HG03469 (cell line): ENCODE data around the gene C9orf85.
A peak's percentile ranks its signal among the peaks of the same experiment; 100 is the strongest.

Experiments used
- ATAC-seq: cut with Tn5 transposase; IDR thresholded peaks from one replicate; pipeline ENCODE4 v1.9.1; 2021; ENCODE audit warnings: mild to moderate bottlenecking, moderate library complexity, moderate number of reproducible peaks; ENCODE audit not compliant: unreplicated experiment

C9orf85 gene

DNA sequence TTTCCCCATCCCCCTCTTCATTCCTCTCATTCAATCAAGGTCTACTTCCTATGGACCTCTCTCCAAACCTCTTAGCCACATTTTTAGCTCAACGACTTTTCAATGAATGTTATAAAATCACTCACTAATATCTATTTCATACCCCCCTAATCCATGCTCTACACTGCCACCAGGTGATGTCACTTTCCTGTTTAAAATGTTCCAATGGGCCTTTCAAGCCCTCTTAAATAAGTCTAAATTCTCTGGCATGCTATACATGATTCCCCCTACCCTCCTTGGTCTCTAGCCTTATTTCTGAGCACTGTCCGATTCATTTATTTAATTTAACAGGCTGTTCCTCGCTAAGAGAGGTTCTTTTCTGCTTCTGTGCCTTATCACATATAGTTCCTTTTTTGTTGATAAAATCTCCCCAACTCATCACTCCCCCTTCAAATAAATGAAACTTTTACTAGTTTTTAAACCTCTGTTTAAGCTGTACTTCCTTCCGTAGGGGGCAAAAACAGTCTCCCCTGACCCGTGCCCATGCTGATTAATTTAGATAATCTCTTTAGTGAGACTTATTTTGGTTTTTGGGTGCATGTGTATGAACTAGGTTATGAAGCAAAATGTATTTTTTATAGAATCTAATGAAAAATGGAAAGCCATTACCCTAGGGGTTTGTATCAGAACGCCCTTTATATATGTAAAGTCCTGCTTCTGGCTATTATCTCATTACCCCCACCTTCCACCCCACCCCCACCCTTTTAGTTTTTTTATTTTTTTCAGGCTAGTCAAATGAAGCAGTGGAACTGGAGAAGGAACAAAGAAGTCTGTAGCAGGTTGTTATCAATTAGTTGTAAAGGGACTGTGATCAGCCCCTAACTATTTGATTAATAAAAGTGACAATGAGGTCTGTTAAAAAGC is 9.5 kb upstream of the C9orf85 start:
- no peak for ATAC-seq

DNA sequence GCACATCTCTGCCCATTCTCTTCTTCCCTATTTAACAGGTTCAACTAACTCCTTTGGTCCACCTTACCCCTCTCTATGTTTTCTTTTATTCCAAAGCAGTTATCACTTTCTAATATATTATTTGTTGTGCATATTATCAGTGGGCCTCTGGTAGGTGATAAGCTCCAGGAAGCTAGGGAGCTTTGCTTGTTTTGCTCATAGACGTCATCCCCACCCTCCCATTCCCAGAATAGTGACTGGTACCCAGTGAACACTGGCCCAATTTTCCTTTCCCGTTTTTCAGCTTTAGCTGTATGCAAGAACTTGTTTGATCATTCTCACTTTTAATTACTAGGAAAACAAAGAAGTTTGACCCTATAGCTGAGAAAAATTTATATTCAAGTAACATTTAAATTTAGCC is 7.4 kb upstream of the C9orf85 start:
- ATAC-seq: no peak

DNA sequence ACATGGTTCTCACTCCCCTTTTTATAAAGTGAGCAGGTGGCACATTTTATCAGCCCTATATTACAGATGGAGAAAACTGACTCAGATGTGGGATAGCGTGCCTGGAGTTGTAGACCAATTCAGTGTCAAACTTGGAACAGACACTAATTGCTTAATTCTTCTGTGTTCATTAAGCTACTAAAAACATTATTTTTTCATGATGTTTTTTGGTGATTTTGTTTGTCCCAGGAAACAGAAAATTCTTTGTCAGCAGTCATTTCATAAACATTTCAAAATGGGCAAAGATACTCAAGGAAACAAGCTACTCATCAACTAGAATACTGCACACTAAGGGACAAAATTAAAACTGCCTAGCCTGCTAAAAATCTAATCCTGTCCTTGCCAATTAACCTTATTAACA is 2.6 kb upstream of the C9orf85 start:
- no peak for ATAC-seq

DNA sequence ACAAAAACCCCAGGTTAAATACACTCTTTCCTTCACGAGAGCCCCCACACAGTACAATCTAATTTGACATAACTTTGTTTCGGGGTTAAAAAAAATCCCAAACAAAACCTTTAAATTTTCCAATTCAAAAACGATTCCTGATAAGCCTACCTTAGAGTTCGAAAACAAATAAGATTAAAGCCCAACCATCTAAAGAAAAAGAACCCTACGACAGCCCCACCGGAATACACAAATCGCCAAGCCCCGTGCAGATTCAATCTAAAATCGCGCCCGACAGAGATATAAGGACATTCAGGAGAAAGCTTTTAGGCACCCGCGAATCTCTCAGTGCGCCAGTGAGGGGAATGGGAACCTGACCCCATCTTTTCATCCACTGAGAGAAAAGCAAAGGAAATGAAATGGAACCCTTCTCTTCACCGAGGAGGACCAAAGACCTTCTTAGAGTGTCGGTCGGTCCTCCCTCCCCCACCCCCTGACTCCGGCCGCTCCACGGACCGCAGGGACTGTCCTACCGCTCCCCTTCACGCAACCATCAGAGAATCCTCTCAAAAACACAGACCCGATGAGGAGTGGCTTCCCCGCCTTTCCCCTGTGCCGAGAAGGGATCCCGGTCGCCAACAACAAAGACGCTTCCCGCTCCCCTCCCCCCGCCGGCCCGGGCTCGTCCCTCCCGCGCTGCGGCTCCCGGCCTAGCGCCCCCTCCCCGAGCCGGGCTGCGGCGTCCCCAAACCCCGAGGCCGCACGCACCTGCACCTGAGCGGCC is 1.4 kb upstream of the C9orf85 start:
- ATAC-seq: peak; percentile 0

DNA sequence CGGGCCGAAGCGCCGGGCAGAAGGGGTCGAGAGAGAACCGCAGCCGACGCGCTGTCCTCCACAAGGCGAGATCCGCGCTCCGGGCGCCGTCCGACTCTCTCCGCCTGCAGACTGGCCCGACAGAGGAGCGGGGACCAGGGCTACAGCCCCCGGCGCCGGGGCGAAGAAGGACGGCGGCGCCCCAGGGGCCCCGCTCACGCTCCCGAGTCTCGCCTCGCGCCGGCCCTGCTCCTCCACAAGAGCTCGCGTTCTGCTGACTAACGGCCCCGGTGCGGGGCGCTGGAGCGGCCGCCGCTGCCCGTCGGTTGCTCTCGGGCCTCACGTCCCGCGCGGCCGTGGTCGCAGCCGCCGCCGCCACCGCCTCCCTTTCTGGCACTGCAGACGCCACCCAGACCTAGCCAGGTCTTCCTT is 784 bp upstream of the C9orf85 start:
- ATAC-seq: peak; percentile 9

GRCh38 chr9:71911908-71912335 is 483 bp downstream of the C9orf85 start:
- ATAC-seq: no peak

GRCh38 chr9:71915495-71915894 is 4.1 kb downstream of the C9orf85 start:
- ATAC-seq: no peak

DNA sequence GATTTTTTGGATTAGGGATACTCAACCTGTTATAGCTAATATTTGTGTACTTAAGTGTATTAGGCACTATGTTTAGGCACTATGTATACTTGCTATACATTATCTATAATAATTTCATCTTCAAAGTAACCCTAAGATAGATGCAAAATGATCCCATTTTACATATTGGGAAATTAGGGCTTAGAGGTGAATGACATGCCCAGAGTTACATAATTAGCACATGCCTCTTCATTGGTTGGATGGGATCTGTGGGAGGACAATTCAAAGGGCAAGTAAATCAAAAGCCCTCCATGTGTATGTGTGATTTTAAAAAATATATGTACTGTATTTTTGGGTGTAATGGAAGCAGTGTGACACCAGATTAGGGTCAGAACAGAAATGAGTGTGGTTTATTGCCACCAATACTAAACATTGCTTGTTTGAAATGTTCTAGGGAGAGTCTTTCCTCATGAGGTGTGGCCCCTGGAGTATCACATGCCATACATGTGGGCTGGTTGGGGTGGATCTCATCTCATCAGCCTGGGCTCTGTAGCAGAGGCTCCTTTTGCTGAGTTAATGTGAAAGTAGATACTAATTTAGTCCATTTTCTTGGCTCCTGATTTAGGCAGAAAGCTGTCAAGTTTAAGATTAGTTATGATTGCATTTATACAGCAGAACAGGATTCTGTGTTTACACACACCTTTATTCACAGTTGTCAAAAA is 5.5 kb downstream of the C9orf85 start:
- ATAC-seq: peak; percentile 89

- ATAC-seq: no peak
These were observed 7.0 kb downstream of the C9orf85 start for GRCh38 chr9:71918419-71918818.

DNA sequence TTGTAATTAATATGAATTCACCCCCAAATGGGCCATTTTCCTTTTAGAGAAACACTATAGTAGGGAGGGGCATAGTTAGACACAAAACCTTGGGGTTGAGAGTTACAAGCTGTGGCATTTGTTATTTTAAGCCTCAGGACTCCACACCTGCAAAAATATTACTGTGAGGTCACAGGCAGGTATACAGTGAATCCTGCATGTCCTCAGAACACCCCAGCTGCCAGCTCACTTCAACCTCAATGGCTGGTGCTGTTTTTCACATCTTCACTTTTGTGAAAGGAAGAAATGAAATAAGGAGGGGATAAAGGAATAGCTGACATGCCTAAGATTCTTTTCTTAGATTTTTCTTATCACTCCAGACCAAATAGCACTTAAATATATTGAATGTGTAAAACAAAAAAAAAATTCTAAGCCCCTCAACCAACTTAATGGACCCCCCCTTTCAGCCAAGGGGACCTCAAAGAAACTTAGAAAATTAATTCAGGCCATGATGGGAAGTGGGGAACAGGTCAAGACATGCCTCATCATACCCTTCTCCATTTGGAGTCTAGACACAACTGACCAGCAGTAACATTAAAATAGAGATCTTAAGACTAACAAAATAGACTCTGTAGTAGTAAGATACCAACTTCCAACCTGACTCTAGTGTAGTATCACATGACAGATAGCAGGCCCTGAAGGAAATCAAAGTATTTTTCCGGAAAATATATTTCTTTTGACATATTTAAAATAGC is 9.2 kb downstream of the C9orf85 start:
- ATAC-seq: no peak

GRCh38 chr9:71921190-71921814 is 9.9 kb downstream of the C9orf85 start:
- no peak for ATAC-seq

GRCh38 chr9:71924576-71924975 is 13.1 kb downstream of the C9orf85 start:
- ATAC-seq: no peak

GRCh38 chr9:71925834-71926233 is 14.4 kb downstream of the C9orf85 start:
- ATAC-seq: no peak

DNA sequence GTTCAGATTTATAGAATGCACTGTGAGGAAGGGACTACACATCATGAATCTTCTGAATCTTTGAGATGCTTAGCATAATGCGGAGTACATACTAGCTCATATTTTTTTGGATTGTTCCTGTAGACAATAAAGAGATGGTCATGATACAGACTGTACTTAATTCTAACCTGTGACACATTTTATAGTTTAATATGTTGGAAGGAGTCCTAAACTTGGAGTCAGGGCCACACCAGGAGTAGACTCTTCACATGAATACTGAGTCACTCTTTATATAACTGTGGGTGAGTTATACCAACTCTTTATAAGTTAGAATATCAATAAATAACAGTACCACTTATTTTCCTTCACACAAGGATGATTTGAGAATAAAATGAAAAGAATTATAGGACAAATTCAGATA is 16.9 kb downstream of the C9orf85 start:
- no peak for ATAC-seq

DNA sequence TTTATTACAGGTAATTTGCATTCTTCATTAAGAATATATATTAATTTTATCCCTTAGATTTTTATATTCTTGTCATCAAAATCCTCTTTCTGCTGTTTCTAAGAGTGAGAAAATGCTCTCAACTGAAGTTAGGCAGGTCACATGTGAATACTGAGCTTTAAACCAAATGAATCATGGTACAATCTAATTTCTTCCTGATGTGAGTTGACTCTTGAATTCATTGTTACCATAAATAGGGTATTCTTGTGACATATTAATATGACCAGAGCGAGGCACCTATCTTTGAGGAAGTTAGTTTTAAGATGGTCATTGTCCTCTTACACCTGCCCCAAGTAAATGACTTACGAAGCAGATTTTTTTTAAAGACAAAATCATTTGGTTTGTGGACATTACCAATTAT is 17.4 kb downstream of the C9orf85 start:
- ATAC-seq: no peak

- no peak for ATAC-seq
These were observed 17.8 kb downstream of the C9orf85 start for GRCh38 chr9:71929223-71929622.

DNA sequence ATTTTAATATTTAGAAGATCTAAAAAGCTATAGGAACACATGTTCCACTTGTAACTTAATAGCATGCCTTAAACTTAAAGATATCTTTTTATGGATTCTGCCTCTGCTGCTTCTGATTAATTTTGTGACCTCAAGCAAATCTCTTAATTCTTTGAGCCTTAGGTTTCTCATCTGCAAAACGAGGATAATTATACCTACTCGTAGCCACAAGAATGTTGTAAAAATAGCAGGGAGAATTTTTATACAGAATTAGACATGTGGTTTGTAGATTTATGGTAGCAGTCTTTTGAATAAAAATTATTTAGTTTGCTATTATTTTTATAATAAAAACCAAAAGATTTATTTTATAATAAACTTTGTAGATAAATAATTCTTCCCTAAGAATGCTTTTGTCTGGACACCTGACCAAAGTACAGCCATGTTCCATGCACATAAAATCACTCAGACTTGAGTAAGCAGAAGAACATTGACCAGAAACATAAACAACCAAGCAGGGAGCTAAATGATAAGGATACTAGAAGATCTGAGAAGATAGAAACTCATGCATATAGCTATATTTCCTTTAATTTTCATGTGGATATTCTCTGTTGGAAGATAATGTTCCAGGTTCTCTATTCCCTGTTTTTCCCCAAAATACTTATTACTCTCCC is 18.5 kb downstream of the C9orf85 start:
- no peak for ATAC-seq

GRCh38 chr9:71931166-71931565 is 19.7 kb downstream of the C9orf85 start:
- no peak for ATAC-seq

DNA sequence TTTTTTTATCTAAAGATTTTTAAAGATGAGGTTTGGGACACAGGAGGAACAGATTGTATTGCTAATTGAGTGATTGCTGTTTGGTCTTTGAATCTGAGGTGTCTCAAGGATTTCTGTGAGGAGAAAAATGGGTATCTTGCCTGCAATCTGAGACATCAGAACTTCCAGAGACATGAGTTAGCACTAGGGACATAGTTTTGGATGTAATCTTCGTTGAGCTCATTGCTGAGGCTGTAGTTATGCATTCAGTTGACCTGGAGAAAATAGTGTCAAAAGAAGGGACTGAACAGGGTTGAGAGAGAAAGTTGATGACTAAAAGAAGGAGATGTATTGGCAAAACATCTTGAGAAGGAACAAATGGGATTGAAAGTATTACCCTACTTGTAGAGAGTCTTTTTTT is 24.6 kb downstream of the C9orf85 start:
- ATAC-seq: no peak
